ENCODE measurements around the gene IL12RB1. TPM values are rescaled to one million over a fixed set of nuclear protein-coding genes. Genes with fewer than 3 reads are reported as not detected.
A peak's percentile ranks its signal among the peaks of the same experiment; 100 is the strongest.

The IL12RB1 gene
- total and polyA plus RNA-seq, 7 experiments from 2014 or later, result 17.6 to 110 (median 24.1) TPM

DNA sequence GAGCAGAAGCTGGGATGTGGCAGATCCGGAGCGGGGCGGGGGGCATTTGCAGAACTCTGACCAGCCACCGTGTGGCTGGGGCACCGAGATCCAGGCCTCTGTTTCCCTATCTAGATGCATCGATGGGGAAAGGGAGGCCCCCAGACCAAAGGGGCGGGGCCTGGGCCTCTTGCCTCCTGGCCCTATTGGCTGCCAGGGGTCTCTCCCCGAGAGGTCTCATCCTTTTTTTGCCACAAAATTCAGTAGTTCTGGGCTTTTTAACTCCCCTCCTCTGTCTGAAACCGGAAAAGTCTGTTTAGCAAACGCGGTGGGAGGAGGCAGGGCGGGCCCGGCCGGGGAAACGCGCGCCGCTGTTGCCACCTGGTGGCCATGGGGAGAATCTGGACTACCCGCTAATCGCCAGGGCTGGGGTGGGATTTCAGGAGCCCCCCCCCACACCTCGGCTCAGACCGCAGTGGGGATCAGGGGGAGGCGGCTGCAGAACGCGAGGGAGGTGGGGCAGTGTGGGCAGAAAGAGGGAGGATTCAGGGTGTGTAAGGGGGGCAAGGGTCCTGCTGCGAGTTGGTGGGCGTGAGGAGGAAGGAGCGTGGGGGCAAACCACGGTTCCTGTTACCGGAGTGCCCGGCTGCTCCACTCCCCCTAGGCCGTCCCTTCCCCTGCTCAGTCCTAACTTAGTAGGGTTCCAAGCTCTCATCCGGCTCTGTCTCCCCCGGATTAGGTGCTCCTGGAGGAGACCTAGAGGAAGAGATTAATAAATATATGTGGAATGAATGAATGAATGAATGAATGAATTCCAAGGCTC lies 28.3 kb downstream of the IL12RB1 start:
- peak overlapping the region; percentile 62 for H3K27ac ChIP-seq (ENCODE audit: low read depth, low read length)
- peak; percentile 76 to 88 (median 82) for DNase-seq

GRCh38 chr19:18057557-18057956 lies 29.2 kb downstream of the IL12RB1 start:
- intact Hi-C loops (cut with micrococcal nuclease), result loop anchor here in 1 of 2 donors (5.0 kb wide), 1 partner anchor 40 kb away; the partner anchor contains the start of gene MAST3
- peaks cover 0 to 21% (median 0%) of the 10 kb centered on the region in 5 donors for H3K36me3 Mint-ChIP-seq

More for the DNA sequence above, 28.3 kb downstream of the IL12RB1 start:
- intact Hi-C loops (cut with micrococcal nuclease), result loop anchor here (1.0 to 5.0 kb wide), 6 partner anchors 13 to 199 kb away; partner anchors contain the start of genes MAST3 (in 1 of the 2) and RPL18A (in 1 of the 2)
- peak overlapping the region; percentile 31 for H3K4me3 ChIP-seq (ENCODE audit: low read length)
- peak overlapping the region; percentile 71 to 89 (median 86) for H3K27ac Mint-ChIP-seq
- peaks cover 0 to 23% (median 3%) of the 10 kb centered on the region in 5 donors for H3K36me3 Mint-ChIP-seq
- no peaks in the 10 kb centered on the region for H3K27me3 Mint-ChIP-seq
- peaks cover 8 to 13% of the 10 kb centered on the region in 2 donors for H3K4me1 ChIP-seq (ENCODE audit: control insufficient read depth in 2 of 2, insufficient read depth in 2 of 2, low read length in 2 of 2)
- ChIA-PET POLR2A (interaction anchor here (0.6 to 45.2 kb wide), 8 partner anchors 10 to 123 kb away, joined by 3 to 961 read pairs (median 4); partner anchors contain the start of gene ARRDC2), CTCF (interaction anchor here (0.5 to 9.9 kb wide), 13 partner anchors 11 to 120 kb away, joined by 3 to 147 read pairs (median 3); partner anchors contain the start of gene ARRDC2)
- H3K9me3 Mint-ChIP-seq, result no peaks in the 10 kb centered on the region
- peak overlapping the region in 8 of 10 donors; percentile 32 to 62 (median 53) for H3K4me3 Mint-ChIP-seq
- H3K36me3 ChIP-seq (ENCODE audit: control insufficient read depth in 2 of 3, insufficient read depth in 3 of 3, low read length in 3 of 3), result peaks cover 0 to 23% (median 0%) of the 10 kb centered on the region in 3 experiments
- peaks cover 0 to 18% (median 16%) of the 10 kb centered on the region in 7 donors for H3K4me1 Mint-ChIP-seq
- H3K9me3 ChIP-seq (ENCODE audit: control insufficient read depth in 2 of 3, low read length in 3 of 3), result no peaks in the 10 kb centered on the region
- peak; percentile 97 for ATAC-seq
- no peaks in the 10 kb centered on the region for H3K27me3 ChIP-seq (ENCODE audit: control insufficient read depth in 2 of 2, insufficient read depth in 2 of 2, low read length in 2 of 2)

GRCh38 chr19:18055967-18056366 lies 30.8 kb downstream of the IL12RB1 start:
- peaks cover 8 to 13% of the 10 kb centered on the region in 2 donors for H3K4me1 ChIP-seq (ENCODE audit: control insufficient read depth in 2 of 2, insufficient read depth in 2 of 2, low read length in 2 of 2)
- no peak overlapping the region for H3K27ac ChIP-seq (ENCODE audit: low read depth, low read length)
- Mint-ChIP-seq H3K36me3 (peaks cover 0 to 16% (median 0%) of the 10 kb centered on the region in 5 donors), H3K27me3 (no peaks in the 10 kb centered on the region), H3K9me3 (peaks cover 0 to 2% (median 0%) of the 10 kb centered on the region in 11 donors), H3K4me1 (peaks cover 0 to 33% (median 22%) of the 10 kb centered on the region in 7 donors), H3K4me3 (no peak overlapping the region), H3K27ac (peak overlapping the region in 8 of 9 donors; percentile 41 to 78 (median 67))
- ChIA-PET POLR2A (interaction anchor here (1.1 to 45.2 kb wide), 4 partner anchors 11 to 54 kb away, joined by 4 to 961 read pairs (median 22); partner anchors contain the start of gene ARRDC2), CTCF (interaction anchor here (0.6 to 9.9 kb wide), 5 partner anchors 15 to 118 kb away, joined by 5 to 147 read pairs (median 5); partner anchors contain the start of genes ARRDC2 and IL12RB1)
- intact Hi-C loops (cut with micrococcal nuclease), result loop anchor here in 1 of 2 donors (5.0 kb wide), 1 partner anchor 41 kb away; the partner anchor contains the start of gene MAST3
- no peak for DNase-seq
- peaks cover 0 to 19% (median 0%) of the 10 kb centered on the region in 3 experiments for H3K36me3 ChIP-seq (ENCODE audit: control insufficient read depth in 2 of 3, insufficient read depth in 3 of 3, low read length in 3 of 3)
- no peak for ATAC-seq
- no peak overlapping the region for H3K4me3 ChIP-seq (ENCODE audit: low read length)
- no peaks in the 10 kb centered on the region for H3K9me3 ChIP-seq (ENCODE audit: control insufficient read depth in 2 of 3, low read length in 3 of 3)
- H3K27me3 ChIP-seq (ENCODE audit: control insufficient read depth in 2 of 2, insufficient read depth in 2 of 2, low read length in 2 of 2), result no peaks in the 10 kb centered on the region

More at GRCh38 chr19:18057557-18057956, 29.2 kb downstream of the IL12RB1 start:
- CTCF ChIA-PET, result interaction anchor here (0.7 to 9.9 kb wide), 11 partner anchors 12 to 120 kb away, joined by 3 to 147 read pairs (median 5); partner anchors contain the start of genes ARRDC2 and IL12RB1
- Histone ChIP-seq H3K27me3 (ENCODE audit: control insufficient read depth in 2 of 2, insufficient read depth in 2 of 2, low read length in 2 of 2) (no peaks in the 10 kb centered on the region), H3K27ac (ENCODE audit: low read depth, low read length) (peak overlapping the region; percentile 62), H3K4me3 (ENCODE audit: low read length) (no peak overlapping the region), H3K36me3 (ENCODE audit: control insufficient read depth in 2 of 3, insufficient read depth in 3 of 3, low read length in 3 of 3) (peaks cover 0 to 21% (median 0%) of the 10 kb centered on the region in 3 experiments), H3K4me1 (ENCODE audit: control insufficient read depth in 2 of 2, insufficient read depth in 2 of 2, low read length in 2 of 2) (peaks cover 8 to 13% of the 10 kb centered on the region in 2 donors), H3K9me3 (ENCODE audit: control insufficient read depth in 2 of 3, low read length in 3 of 3) (no peaks in the 10 kb centered on the region)
- peak overlapping the region in 2 of 10 donors; percentile 60 to 62 for H3K4me3 Mint-ChIP-seq
- no peaks in the 10 kb centered on the region for H3K27me3 Mint-ChIP-seq
- ATAC-seq (no peak), DNase-seq (no peak)
- peak overlapping the region in 8 of 9 donors; percentile 25 to 89 (median 85) for H3K27ac Mint-ChIP-seq
- H3K4me1 Mint-ChIP-seq, result peaks cover 0 to 26% (median 19%) of the 10 kb centered on the region in 7 donors
- POLR2A ChIA-PET, result interaction anchor here (0.6 to 45.2 kb wide), 6 partner anchors 11 to 60 kb away, joined by 3 to 961 read pairs (median 4); partner anchors contain the start of gene ARRDC2
- H3K9me3 Mint-ChIP-seq, result no peaks in the 10 kb centered on the region

GRCh38 chr19:18053576-18054219 lies 33.0 kb downstream of the IL12RB1 start:
- POLR2A ChIA-PET, result interaction anchor here (1.4 to 45.2 kb wide), 2 partner anchors 34 to 53 kb away, joined by 5 to 961 read pairs; partner anchors contain the start of gene ARRDC2
- H3K9me3 ChIP-seq (ENCODE audit: control insufficient read depth in 2 of 3, low read length in 3 of 3), result no peaks in the 10 kb centered on the region
- peak overlapping the region in 1 of 10 donors; percentile 9 for H3K4me3 Mint-ChIP-seq
- H3K27ac Mint-ChIP-seq, result peak overlapping the region in 7 of 9 donors; percentile 3 to 78 (median 69)
- intact Hi-C loops (cut with micrococcal nuclease), result no loop called here
- H3K4me1 Mint-ChIP-seq, result peaks cover 10 to 45% (median 35%) of the 10 kb centered on the region in 7 donors
- H3K27me3 Mint-ChIP-seq, result no peaks in the 10 kb centered on the region
- peaks cover 0 to 11% (median 0%) of the 10 kb centered on the region in 5 donors for H3K36me3 Mint-ChIP-seq
- H3K4me1 ChIP-seq (ENCODE audit: control insufficient read depth in 2 of 2, insufficient read depth in 2 of 2, low read length in 2 of 2), result peaks cover 6 to 14% of the 10 kb centered on the region in 2 donors
- DNase-seq, result peak in 5 of 9 donors; percentile 6 to 30 (median 23)
- H3K27me3 ChIP-seq (ENCODE audit: control insufficient read depth in 2 of 2, insufficient read depth in 2 of 2, low read length in 2 of 2), result no peaks in the 10 kb centered on the region
- no peak for ATAC-seq
- H3K4me3 ChIP-seq (ENCODE audit: low read length), result no peak overlapping the region
- peaks cover 0 to 2% (median 0%) of the 10 kb centered on the region in 11 donors for H3K9me3 Mint-ChIP-seq
- no peak overlapping the region for H3K27ac ChIP-seq (ENCODE audit: low read depth, low read length)
- no peaks in the 10 kb centered on the region for H3K36me3 ChIP-seq (ENCODE audit: control insufficient read depth in 2 of 3, insufficient read depth in 3 of 3, low read length in 3 of 3)
- CTCF ChIA-PET, result interaction anchor here (1.0 to 1.2 kb wide), 2 partner anchors 9 to 10 kb away, joined by 3 read pairs; no protein-coding TSS in a partner anchor

GRCh38 chr19:18051887-18052286 lies 34.8 kb downstream of the IL12RB1 start:
- CTCF ChIA-PET, result interaction anchor here (0.7 kb wide), 1 partner anchor 114 kb away, joined by 4 read pairs; no protein-coding TSS in a partner anchor
- no peaks in the 10 kb centered on the region for H3K9me3 ChIP-seq (ENCODE audit: control insufficient read depth in 2 of 3, low read length in 3 of 3)
- intact Hi-C loops (cut with micrococcal nuclease), result no loop called here
- Mint-ChIP-seq H3K4me3 (no peak overlapping the region), H3K36me3 (peaks cover 0 to 9% (median 0%) of the 10 kb centered on the region in 5 donors), H3K27me3 (no peaks in the 10 kb centered on the region), H3K9me3 (peaks cover 0 to 2% (median 0%) of the 10 kb centered on the region in 11 donors), H3K27ac (no peak overlapping the region), H3K4me1 (peaks cover 15 to 39% (median 32%) of the 10 kb centered on the region in 7 donors)
- ATAC-seq (no peak), DNase-seq (no peak)
- H3K27me3 ChIP-seq (ENCODE audit: control insufficient read depth in 2 of 2, insufficient read depth in 2 of 2, low read length in 2 of 2), result no peaks in the 10 kb centered on the region
- H3K27ac ChIP-seq (ENCODE audit: low read depth, low read length), result no peak overlapping the region
- H3K36me3 ChIP-seq (ENCODE audit: control insufficient read depth in 2 of 3, insufficient read depth in 3 of 3, low read length in 3 of 3), result no peaks in the 10 kb centered on the region
- peaks cover 0 to 2% of the 10 kb centered on the region in 2 donors for H3K4me1 ChIP-seq (ENCODE audit: control insufficient read depth in 2 of 2, insufficient read depth in 2 of 2, low read length in 2 of 2)
- no peak overlapping the region for H3K4me3 ChIP-seq (ENCODE audit: low read length)
- POLR2A ChIA-PET, result interaction anchor here (45.2 kb wide), 1 partner anchor 32 kb away, joined by 961 read pairs; the partner anchor contains the start of gene ARRDC2
